Astrocyte of the cerebellum (primary cell): ENCODE results near the gene COL6A3.
A peak's percentile ranks its signal among the peaks of the same experiment; 100 is the strongest.

ENCODE experiments used
- DNase-seq: peaks from one replicate; pipeline ENCODE4 v3.0.0-alpha.2; 2011; ENCODE audit warnings: low read depth
- H3K4me3 ChIP-seq: 2 replicates; pipeline ENCODE4 v1.5.1; 2011; ENCODE audit warnings: mild to moderate bottlenecking, low read depth, low read length, moderate library complexity
- CTCF ChIP-seq: IDR thresholded peaks from 2 replicates; pipeline ENCODE4 v1.5.1; 2012; ENCODE audit warnings: low read length, low read depth, moderate library complexity, mild to moderate bottlenecking; ENCODE audit errors: missing control alignments
- in situ Hi-C: cut with HindIII; loops from 2 replicates; pipeline ENCODE4 v1.10.0; 2017; ENCODE audit warnings: low sequenced_read_pairs

COL6A3 gene

GRCh38 chr2:237350070-237350469, 63.9 kb downstream of the COL6A3 start:
- H3K4me3 ChIP-seq: no peak overlapping the region
- no peak for TF ChIP-seq CTCF
- no peak for DNase-seq
- in situ Hi-C loops: no loop called here

GRCh38 chr2:237348281-237348865, 65.6 kb downstream of the COL6A3 start:
- no peak overlapping the region for H3K4me3 ChIP-seq
- in situ Hi-C loops: no loop called here
- no peak for TF ChIP-seq CTCF
- DNase-seq: no peak

GRCh38 chr2:237345891-237346640, 67.9 kb downstream of the COL6A3 start:
- in situ Hi-C loops: no loop called here
- no peak overlapping the region for H3K4me3 ChIP-seq
- peak; percentile 49 for DNase-seq
- no peak for TF ChIP-seq CTCF

GRCh38 chr2:237345411-237345810, 68.6 kb downstream of the COL6A3 start:
- H3K4me3 ChIP-seq: no peak overlapping the region
- no peak for TF ChIP-seq CTCF
- in situ Hi-C loops: no loop called here
- no peak for DNase-seq

GRCh38 chr2:237344942-237345341, 69.0 kb downstream of the COL6A3 start:
- no peak overlapping the region for H3K4me3 ChIP-seq
- no peak for DNase-seq
- in situ Hi-C loops: no loop called here
- TF ChIP-seq CTCF: no peak

GRCh38 chr2:237343993-237344392, 70.0 kb downstream of the COL6A3 start:
- no peak for TF ChIP-seq CTCF
- no peak for DNase-seq
- no peak overlapping the region for H3K4me3 ChIP-seq
- in situ Hi-C loops: no loop called here
